Tibial artery (tissue), 4 donors: ENCODE measurements around the gene MXI1.

ENCODE experiments used
- DNase-seq, 2 donors: peaks; one replicate each; pipeline ENCODE4 v3.0.0-alpha.2; 2019
- H3K27ac ChIP-seq, 2 donors: fragments of 200-600 bp; sonication (generic) in 1 of 2; 1 replicate in 1 of 2; 2 replicates in 1 of 2; pipeline ENCODE4 v1.5.1; 2018 to 2019; ENCODE audit warnings: mild to moderate bottlenecking in 1 of 2
- H3K27me3 ChIP-seq, 2 donors: fragments of 200-600 bp; sonication (generic) in 1 of 2; one replicate each; pipeline versions ENCODE4 v1.5.1 to v1.6.0; 2016 to 2019
- H3K36me3 ChIP-seq, 3 donors: fragments of 200-600 bp; sonication (generic) in 2 of 3; one replicate each; pipeline ENCODE4 v1.5.1; 2016 to 2019; ENCODE audit warnings: mild to moderate bottlenecking in 2 of 3
- H3K4me1 ChIP-seq, 4 donors: fragments of 200-600 bp; sonication (generic) in 2 of 4; 1 replicate in 3 of 4; 2 replicates in 1 of 4; pipeline ENCODE4 v1.5.1; 2016 to 2019
- H3K4me3 ChIP-seq, 2 donors: fragments of 200-600 bp; sonication (generic) in 1 of 2; 1 replicate in 1 of 2; 2 replicates in 1 of 2; pipeline ENCODE4 v1.5.1; 2018 to 2019; ENCODE audit warnings: mild to moderate bottlenecking in 2 of 2
- H3K9me3 ChIP-seq, 3 donors: fragments of 200-600 bp; sonication (generic) in 1 of 3; one replicate each; pipeline ENCODE4 v1.5.1; 2016 to 2019
- CTCF ChIP-seq, 2 experiments: fragments of 200-600 bp in 1 of 2; fragments of 450-650 bp in 1 of 2; IDR thresholded peaks; one replicate each; pipeline ENCODE4 v1.5.1; 2017 to 2019; ENCODE audit warnings: antibody characterized with exemption in 2 of 2, mild to moderate bottlenecking in 1 of 2, moderate library complexity in 1 of 2
- intact Hi-C: fragments of 100-400 bp; cut with DNase I; formaldehyde crosslinking; loops from one replicate; pipeline ENCODE4 v1.15.0; 2023; ENCODE audit warnings: low total_unique reads

Gene MXI1

GRCh38 chr10:110279407-110279986 is 72.1 kb downstream of the MXI1 start:
- intact Hi-C loops: loop anchor here (5.0 kb wide), 2 partner anchors 72 to 142 kb away; partner anchors contain the start of gene MXI1
- TF ChIP-seq CTCF (IDR thresholded peaks at IDR 0.05): peak; percentile 67 to 86
- Histone ChIP-seq H3K4me3 (no peak overlapping the region), H3K9me3 (no peaks in the 10 kb centered on the region), H3K4me1 (peaks cover 0 to 64% (median 35%) of the 10 kb centered on the region in 4 donors), H3K27me3 (no peaks in the 10 kb centered on the region), H3K36me3 (peaks cover 10 to 23% (median 15%) of the 10 kb centered on the region in 3 donors), H3K27ac (peak overlapping the region; percentile 42 to 48)
- DNase-seq: peak in 1 of 2 donors; percentile 56

- Histone ChIP-seq H3K4me3 (no peak overlapping the region), H3K36me3 (peaks cover 54 to 70% (median 56%) of the 10 kb centered on the region in 3 donors), H3K9me3 (no peaks in the 10 kb centered on the region), H3K27me3 (no peaks in the 10 kb centered on the region), H3K4me1 (peaks cover 0 to 22% (median 9%) of the 10 kb centered on the region in 4 donors), H3K27ac (no peak overlapping the region)
- no peak for TF ChIP-seq CTCF (IDR thresholded peaks at IDR 0.05)
- no peak for DNase-seq
- intact Hi-C loops: no loop called here
These were observed 76.9 kb downstream of the MXI1 start for GRCh38 chr10:110284262-110284661.

GRCh38 chr10:110285501-110285900 is 78.1 kb downstream of the MXI1 start:
- DNase-seq: no peak
- H3K36me3 ChIP-seq: peaks cover 47 to 68% (median 61%) of the 10 kb centered on the region in 3 donors
- H3K27ac ChIP-seq: no peak overlapping the region
- peaks cover 0 to 16% (median 4%) of the 10 kb centered on the region in 4 donors for H3K4me1 ChIP-seq
- no peak for TF ChIP-seq CTCF (IDR thresholded peaks at IDR 0.05)
- intact Hi-C loops: no loop called here
- H3K4me3 ChIP-seq: no peak overlapping the region
- H3K27me3 ChIP-seq: no peaks in the 10 kb centered on the region
- H3K9me3 ChIP-seq: no peaks in the 10 kb centered on the region

DNA sequence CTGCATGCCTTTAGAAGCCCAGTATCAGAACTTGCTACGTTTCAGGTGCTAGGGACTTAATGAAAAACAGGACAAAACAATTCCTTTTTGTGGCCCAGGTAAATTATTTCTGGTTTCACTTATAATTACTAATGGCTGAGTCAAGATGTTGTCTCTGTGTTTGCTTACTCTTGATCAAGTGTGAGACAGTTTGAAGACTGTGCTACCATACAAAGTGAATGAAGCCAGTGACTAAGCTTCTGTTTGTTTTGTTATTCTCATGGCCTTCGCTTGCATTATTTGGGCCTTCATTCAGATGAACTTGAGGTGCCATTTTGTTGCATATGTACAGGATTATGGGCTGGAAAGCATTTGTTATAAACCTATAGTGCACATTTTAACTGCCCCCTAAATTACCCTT is 79.4 kb downstream of the MXI1 start:
- DNase-seq: no peak
- no peaks in the 10 kb centered on the region for H3K27me3 ChIP-seq
- intact Hi-C loops: no loop called here
- peaks cover 0 to 16% (median 4%) of the 10 kb centered on the region in 4 donors for H3K4me1 ChIP-seq
- no peak for TF ChIP-seq CTCF (IDR thresholded peaks at IDR 0.05)
- no peaks in the 10 kb centered on the region for H3K9me3 ChIP-seq
- no peak overlapping the region for H3K27ac ChIP-seq
- H3K36me3 ChIP-seq: peaks cover 53 to 71% (median 63%) of the 10 kb centered on the region in 3 donors
- no peak overlapping the region for H3K4me3 ChIP-seq

GRCh38 chr10:110296966-110297365 is 89.6 kb downstream of the MXI1 start:
- DNase-seq: no peak
- Histone ChIP-seq H3K9me3 (no peaks in the 10 kb centered on the region), H3K27me3 (no peaks in the 10 kb centered on the region), H3K4me3 (no peak overlapping the region), H3K27ac (peak overlapping the region in 1 of 2 donors; percentile 38), H3K36me3 (peaks cover 52 to 86% (median 65%) of the 10 kb centered on the region in 3 donors), H3K4me1 (peaks cover 0 to 44% (median 17%) of the 10 kb centered on the region in 4 donors)
- no peak for TF ChIP-seq CTCF (IDR thresholded peaks at IDR 0.05)
- intact Hi-C loops: no loop called here
